SK-N-SH (cell line): ENCODE measurements around the gene RNPEPL1. TPM values are rescaled to one million over a fixed set of nuclear protein-coding genes. Genes with fewer than 3 reads are reported as not detected.

ENCODE experiments used
- CTCF ChIA-PET: fragments of 300-600, 350-600 bp; formaldehyde crosslinking; extraction: SDS; loops from one replicate; lab custom pipeline; 2021; lab: Yijun Ruan, JAX
- POLR2A ChIA-PET: fragments of 350-600 bp; sonication (Branson Sonifier 250); formaldehyde crosslinking; extraction: SDS; loops from one replicate; lab custom pipeline; 2020; ENCODE audit warnings: antibody characterized with exemption, inconsistent platforms; lab: Yijun Ruan, JAX
- DNase-seq: peaks from one replicate; pipeline ENCODE4 v3.0.0; 2012
- H2AFZ ChIP-seq: fragments of 200-600 bp; sonication (generic); 2 replicates; pipeline ENCODE4 v1.8.1; 2016; ENCODE audit warnings: antibody characterized with exemption, mild to moderate bottlenecking, low read depth
- H3F3A ChIP-seq: fragments of 200-600 bp; sonication (generic); replicated peaks from 2 replicates; pipeline ENCODE3; 2016; ENCODE audit warnings: antibody characterized with exemption, mild to moderate bottlenecking; ENCODE audit not compliant: insufficient read depth
- H3K27ac ChIP-seq, 2 experiments: fragments of 200-500 bp in 1 of 2; fragments of 200-600 bp in 1 of 2; sonication (Bioruptor generic) in 1 of 2; sonication (generic), shearing (Covaris generic) in 1 of 2; 2 replicates each; pipeline versions ENCODE4 v1.5.1 to v1.6.1; 2014 to 2016; ENCODE audit warnings: low read depth in 2 of 2, inconsistent platforms in 1 of 2, low read length in 1 of 2, mild to moderate bottlenecking in 1 of 2, mixed read lengths in 1 of 2
- H3K27me3 ChIP-seq: fragments of 200-600 bp; sonication (generic), shearing (Covaris generic); 2 replicates; pipeline ENCODE4 v1.6.1; 2016; ENCODE audit warnings: mixed run types; ENCODE audit not compliant: insufficient read depth
- H3K36me3 ChIP-seq, 2 experiments: fragments of 200-500 bp in 1 of 2; fragments of 200-600 bp in 1 of 2; sonication (Bioruptor generic) in 1 of 2; sonication (generic) in 1 of 2; replicated peaks in 1 of 2; 2 replicates each; pipeline versions ENCODE3 to v1.5.1; 2014 to 2016; ENCODE audit warnings: low read length in 1 of 2, mild to moderate bottlenecking in 1 of 2; ENCODE audit not compliant: insufficient read depth in 2 of 2, control insufficient read depth in 1 of 2
- H3K4me1 ChIP-seq, 2 experiments: fragments of 200-500 bp in 1 of 2; fragments of 200-600 bp in 1 of 2; sonication (Bioruptor generic) in 1 of 2; sonication (generic), shearing (Covaris generic) in 1 of 2; 2 replicates each; pipeline versions ENCODE4 v1.5.1 to v1.6.1; 2014 to 2016; ENCODE audit warnings: low read depth in 1 of 2, low read length in 1 of 2, mixed run types in 1 of 2; ENCODE audit not compliant: insufficient read depth in 2 of 2, control insufficient read depth in 1 of 2
- H3K4me2 ChIP-seq: fragments of 200-600 bp; sonication (generic), shearing (Covaris generic); 2 replicates; pipeline ENCODE4 v1.6.1; 2017; ENCODE audit warnings: mixed run types
- H3K4me3 ChIP-seq, 2 experiments: fragments of 200-500 bp in 1 of 2; fragments of 200-600 bp in 1 of 2; sonication (Bioruptor generic) in 1 of 2; sonication (generic), shearing (Covaris generic) in 1 of 2; 2 replicates each; pipeline versions ENCODE4 v1.5.1 to v1.8.1; 2014 to 2016; ENCODE audit warnings: low read depth in 2 of 2, inconsistent platforms in 1 of 2, low read length in 1 of 2, mild to moderate bottlenecking in 1 of 2, mixed read lengths in 1 of 2, moderate library complexity in 1 of 2
- H3K79me2 ChIP-seq: fragments of 200-600 bp; sonication (generic); 2 replicates; pipeline ENCODE4 v1.8.1; 2017; ENCODE audit warnings: mild to moderate bottlenecking; ENCODE audit not compliant: insufficient read depth
- H3K9ac ChIP-seq: fragments of 200-600 bp; sonication (generic); 2 replicates; pipeline ENCODE4 v1.6.1; 2017; ENCODE audit warnings: mixed run types
- H3K9me2 ChIP-seq: fragments of 200-600 bp; sonication (generic); 2 replicates; pipeline ENCODE4 v1.6.1; 2017; ENCODE audit warnings: mixed run types
- H3K9me3 ChIP-seq: fragments of 200-600 bp; sonication (generic); 2 replicates; pipeline ENCODE4 v1.6.1; 2017; ENCODE audit warnings: mixed run types, mild to moderate bottlenecking, moderate library complexity
- H4K20me1 ChIP-seq: fragments of 200-600 bp; sonication (generic); 2 replicates; pipeline ENCODE4 v1.6.1; 2017; ENCODE audit warnings: mild to moderate bottlenecking, mixed run types; ENCODE audit not compliant: insufficient read depth
- CHD2 ChIP-seq: fragments of 150-350 bp; IDR thresholded peaks from 2 replicates; pipeline ENCODE4 v1.6.1; 2018; ENCODE audit warnings: low read length; ENCODE audit not compliant: partially characterized antibody
- CTCF ChIP-seq: fragments of 200-600 bp; sonication (generic); IDR thresholded peaks from 2 replicates; pipeline ENCODE4 v1.6.1; 2017; ENCODE audit warnings: antibody characterized with exemption, mild to moderate bottlenecking, moderate library complexity
- ELF1 ChIP-seq: IDR thresholded peaks from 2 replicates; pipeline ENCODE4 v1.4.0; 2012
- FOSL2 ChIP-seq: IDR thresholded peaks from 2 replicates; pipeline ENCODE4 v1.4.0; 2012; ENCODE audit warnings: low read depth, mild to moderate bottlenecking, moderate library complexity, borderline replicate concordance
- FOXJ3 ChIP-seq: sonication (generic); formaldehyde crosslinking; IDR thresholded peaks from 2 replicates; pipeline ENCODE4 v1.5.1; 2020; ENCODE audit warnings: mild to moderate bottlenecking, missing genetic modification reagents
- GATA2 ChIP-seq: sonication (generic); formaldehyde crosslinking; IDR thresholded peaks from 2 replicates; pipeline ENCODE4 v1.5.0; 2020; ENCODE audit warnings: mild to moderate bottlenecking, missing genetic modification reagents
- IRF3 ChIP-seq: fragments of 150-350 bp; IDR thresholded peaks from 2 replicates; pipeline ENCODE4 v1.6.1; 2016; ENCODE audit warnings: mild to moderate bottlenecking, low read depth, low read length
- JUND ChIP-seq: IDR thresholded peaks from 2 replicates; pipeline ENCODE4 v1.4.0; 2012
- MEF2A ChIP-seq: IDR thresholded peaks from 2 replicates; pipeline ENCODE4 v1.4.0; 2012; ENCODE audit warnings: low read depth, borderline replicate concordance
- NRF1 ChIP-seq: IDR thresholded peaks from 2 replicates; pipeline ENCODE4 v1.6.1; 2012; ENCODE audit warnings: low read depth, mild to moderate bottlenecking, low read length
- RCOR1 ChIP-seq: fragments of 150-350 bp; IDR thresholded peaks from 2 replicates; pipeline ENCODE4 v1.6.1; 2017; ENCODE audit warnings: antibody characterized with exemption, low read length
- RFX5 ChIP-seq: IDR thresholded peaks from 2 replicates; pipeline ENCODE4 v1.6.1; 2012; ENCODE audit warnings: mild to moderate bottlenecking, improper control_type of control experiment, low read length
- RXRA ChIP-seq: IDR thresholded peaks from 2 replicates; pipeline ENCODE4 v1.4.0; 2012; ENCODE audit warnings: low read depth, mild to moderate bottlenecking, borderline replicate concordance
- SMC3 ChIP-seq: IDR thresholded peaks from 2 replicates; pipeline ENCODE4 v1.6.1; 2012; ENCODE audit warnings: low read depth, low read length, improper control_type of control experiment
- TEAD4 ChIP-seq: IDR thresholded peaks from 2 replicates; pipeline ENCODE4 v1.4.0; 2012; ENCODE audit warnings: mild to moderate bottlenecking, borderline replicate concordance; ENCODE audit not compliant: insufficient read depth
- USF2 ChIP-seq: fragments of 150-350 bp; IDR thresholded peaks from 2 replicates; pipeline ENCODE4 v1.6.1; 2017; ENCODE audit warnings: antibody characterized with exemption, low read length, low read depth, borderline replicate concordance
- YY1 ChIP-seq: IDR thresholded peaks from 2 replicates; pipeline ENCODE4 v1.4.0; 2012; ENCODE audit warnings: low read depth, mild to moderate bottlenecking
- ZBTB33 ChIP-seq: IDR thresholded peaks from 2 replicates; pipeline ENCODE4 v1.4.0; 2012; ENCODE audit warnings: low read depth, borderline replicate concordance
- WGBS: methylation state at CpG from one replicate; pipeline ENCODE4 v1.1.6; 2017; ENCODE audit warnings: low lambda C conversion rate; 5-methylcytosine and 5-hydroxymethylcytosine counted together
- polyA plus RNA-seq, 3 experiments: library from polyadenylated mRNA; depleted of rRNA; stranded (reverse); fragments of >200 nt; gene quantifications; 2 replicates each; pipeline ENCODE4 v1.2.3, GENCODE V29; 2012
- TF ChIP-seq, protein P1 (sequence below): IDR thresholded peaks from 2 replicates; pipeline ENCODE4 v1.4.0; 2012; ENCODE audit warnings: low read depth, borderline replicate concordance

RNPEPL1 gene
- polyA plus RNA-seq, 1 of the 3 experiments (the other 2 are of a cell fraction) = 14.3 TPM

GRCh38 chr2:240628507-240628807 lies 60.2 kb downstream of the RNPEPL1 start:
- H3K79me2 ChIP-seq = no peaks in the 10 kb centered on the region
- H3K4me3 ChIP-seq = no peak overlapping the region
- H3K27ac ChIP-seq = no peak overlapping the region
- H3K27me3 ChIP-seq = no peaks in the 10 kb centered on the region
- WGBS = 68% methylated on average over 5 of the region's 7 CpGs
- H3K9ac ChIP-seq = no peak overlapping the region
- no peaks in the 10 kb centered on the region for H3K36me3 ChIP-seq
- no peak overlapping the region for H3K4me2 ChIP-seq
- peak; percentile 21 for DNase-seq
- H3K4me1 ChIP-seq = peaks cover 0 to 10% of the 10 kb centered on the region in 2 experiments; a peak in 1 of 4 replicates
- no peak overlapping the region for H2AFZ ChIP-seq
- no peaks in the 10 kb centered on the region for H3K9me2 ChIP-seq
- no peaks in the 10 kb centered on the region for H3F3A ChIP-seq
- no peak for TF ChIP-seq GATA2 (CRISPR knock-in tag)
- TF ChIP-seq RCOR1 = no peak
- TF ChIP-seq FOSL2 = no peak
- TF ChIP-seq ZBTB33 = no peak
- no peak for TF ChIP-seq SMC3
- no peak for TF ChIP-seq IRF3
- TF ChIP-seq RXRA = no peak
- TF ChIP-seq ELF1 = no peak
- no peak for TF ChIP-seq MEF2A
- no peak for TF ChIP-seq NRF1
- TF ChIP-seq FOXJ3 (CRISPR knock-in tag) = no peak
- TF ChIP-seq, all 33 proteins: peak for 0
- CTCF ChIA-PET = interaction anchor here (2.0 kb wide), 1 partner anchor 212 kb away, joined by 7 read pairs; no protein-coding TSS in a partner anchor
- POLR2A ChIA-PET = no interaction called here
- Histone ChIP-seq H3K9me3 (no peaks in the 10 kb centered on the region), H4K20me1 (no peaks in the 10 kb centered on the region)

- Histone ChIP-seq H2AFZ (no peak overlapping the region), H3K36me3 (no peaks in the 10 kb centered on the region), H3K4me2 (no peak overlapping the region), H3K9me3 (no peaks in the 10 kb centered on the region), H4K20me1 (no peaks in the 10 kb centered on the region), H3K9ac (no peak overlapping the region), H3K27me3 (no peaks in the 10 kb centered on the region), H3K9me2 (no peaks in the 10 kb centered on the region), H3K4me3 (no peak overlapping the region), H3K27ac (no peak overlapping the region), H3K4me1 (peaks cover 0 to 4% of the 10 kb centered on the region in 2 experiments; a peak in 1 of 4 replicates), H3F3A (no peaks in the 10 kb centered on the region), H3K79me2 (no peaks in the 10 kb centered on the region)
- TF ChIP-seq CTCF (no peak), YY1 (no peak), RXRA (no peak), GATA2 (CRISPR knock-in tag) (no peak), USF2 (no peak), SMC3 (no peak), ELF1 (no peak), TEAD4 (no peak), MEF2A (no peak), CHD2 (no peak), RFX5 (no peak), JUND (no peak)
- TF ChIP-seq, protein P1, sequence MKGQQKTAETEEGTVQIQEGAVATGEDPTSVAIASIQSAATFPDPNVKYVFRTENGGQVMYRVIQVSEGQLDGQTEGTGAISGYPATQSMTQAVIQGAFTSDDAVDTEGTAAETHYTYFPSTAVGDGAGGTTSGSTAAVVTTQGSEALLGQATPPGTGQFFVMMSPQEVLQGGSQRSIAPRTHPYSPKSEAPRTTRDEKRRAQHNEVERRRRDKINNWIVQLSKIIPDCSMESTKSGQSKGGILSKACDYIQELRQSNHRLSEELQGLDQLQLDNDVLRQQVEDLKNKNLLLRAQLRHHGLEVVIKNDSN = no peak
- ChIA-PET CTCF (interaction anchor here (1.1 to 2.0 kb wide), 2 partner anchors 12 to 212 kb away, joined by 4 to 7 read pairs; no protein-coding TSS in a partner anchor), POLR2A (no interaction called here)
- WGBS = 20% methylated on average over 1 of the region's 20 CpGs
- DNase-seq = no peak
Measured at GRCh38 chr2:240628808-240629618, 60.7 kb downstream of the RNPEPL1 start.
